Mammary epithelial cell (primary cell): ENCODE measurements around the gene PGGT1B.

Source experiments
- EZH2 ChIP-seq: IDR thresholded peaks from 2 replicates; pipeline ENCODE4 v1.6.1; 2012; ENCODE audit warnings: low read length, inconsistent platforms, borderline replicate concordance
- TF ChIP-seq, protein P1 (sequence below), 2 donors: IDR thresholded peaks in 1 of 2; conservative IDR thresholded peaks in 1 of 2; 2 replicates each; pipeline ENCODE4 v1.5.1; 2011 to 2012; ENCODE audit warnings: inconsistent platforms in 2 of 2, low read length in 2 of 2, mild to moderate bottlenecking in 2 of 2, control low read depth in 1 of 2, low read depth in 1 of 2; ENCODE audit not compliant: insufficient read depth in 1 of 2; ENCODE audit errors: extremely low read depth in 1 of 2

DNA sequence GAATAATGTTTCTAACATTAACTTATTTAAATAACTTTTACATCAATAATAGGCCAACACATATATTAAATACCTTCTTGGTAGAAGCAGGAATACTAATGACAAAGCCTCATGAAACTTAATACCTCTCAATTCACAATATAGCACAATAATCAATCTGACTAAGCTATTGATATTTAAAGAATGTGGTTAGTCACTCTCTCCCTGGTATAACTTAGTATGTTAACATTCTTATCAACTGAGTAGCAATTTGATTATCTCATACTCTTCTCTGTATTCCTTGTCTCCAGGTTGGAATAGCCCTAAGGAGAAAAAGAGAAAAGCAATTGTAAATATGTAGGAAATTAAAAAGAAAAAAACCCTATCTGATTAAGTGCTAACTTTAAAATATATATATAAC, 4.9 kb upstream of the PGGT1B start:
- TF ChIP-seq EZH2 = no peak
- TF ChIP-seq, protein P1, sequence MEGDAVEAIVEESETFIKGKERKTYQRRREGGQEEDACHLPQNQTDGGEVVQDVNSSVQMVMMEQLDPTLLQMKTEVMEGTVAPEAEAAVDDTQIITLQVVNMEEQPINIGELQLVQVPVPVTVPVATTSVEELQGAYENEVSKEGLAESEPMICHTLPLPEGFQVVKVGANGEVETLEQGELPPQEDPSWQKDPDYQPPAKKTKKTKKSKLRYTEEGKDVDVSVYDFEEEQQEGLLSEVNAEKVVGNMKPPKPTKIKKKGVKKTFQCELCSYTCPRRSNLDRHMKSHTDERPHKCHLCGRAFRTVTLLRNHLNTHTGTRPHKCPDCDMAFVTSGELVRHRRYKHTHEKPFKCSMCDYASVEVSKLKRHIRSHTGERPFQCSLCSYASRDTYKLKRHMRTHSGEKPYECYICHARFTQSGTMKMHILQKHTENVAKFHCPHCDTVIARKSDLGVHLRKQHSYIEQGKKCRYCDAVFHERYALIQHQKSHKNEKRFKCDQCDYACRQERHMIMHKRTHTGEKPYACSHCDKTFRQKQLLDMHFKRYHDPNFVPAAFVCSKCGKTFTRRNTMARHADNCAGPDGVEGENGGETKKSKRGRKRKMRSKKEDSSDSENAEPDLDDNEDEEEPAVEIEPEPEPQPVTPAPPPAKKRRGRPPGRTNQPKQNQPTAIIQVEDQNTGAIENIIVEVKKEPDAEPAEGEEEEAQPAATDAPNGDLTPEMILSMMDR (conservative IDR thresholded peaks at IDR 0.05 in 1 of 2, IDR thresholded peaks at IDR 0.05 in 1 of 2; ENCODE audit: extremely low read depth in 1 of 2, insufficient read depth in 1 of 2, low read depth in 1 of 2, low read length in 2 of 2) = no peak
